Endometrial microvascular endothelial cells (primary cell): ENCODE results near the gene PLB1. TPM values are rescaled to one million over a fixed set of nuclear protein-coding genes. Genes with fewer than 3 reads are reported as not detected.

Source experiments
- in situ Hi-C: cut with HindIII; loops from 2 replicates; pipeline ENCODE4 v1.10.0; 2017; ENCODE audit warnings: low sequenced_read_pairs, low pct_unique_long_range_greater_than_20kb; ENCODE audit errors: inconsistent ontology term
- total RNA-seq: library from RNA; depleted of rRNA; stranded (reverse); fragments of >200 nt; gene quantifications from one replicate; pipeline ENCODE4 v1.2.3, GENCODE V29; 2015; ENCODE audit errors: inconsistent ontology term

PLB1 gene
- total RNA-seq, 1 donor from 2014 or later: 8.9 TPM

DNA sequence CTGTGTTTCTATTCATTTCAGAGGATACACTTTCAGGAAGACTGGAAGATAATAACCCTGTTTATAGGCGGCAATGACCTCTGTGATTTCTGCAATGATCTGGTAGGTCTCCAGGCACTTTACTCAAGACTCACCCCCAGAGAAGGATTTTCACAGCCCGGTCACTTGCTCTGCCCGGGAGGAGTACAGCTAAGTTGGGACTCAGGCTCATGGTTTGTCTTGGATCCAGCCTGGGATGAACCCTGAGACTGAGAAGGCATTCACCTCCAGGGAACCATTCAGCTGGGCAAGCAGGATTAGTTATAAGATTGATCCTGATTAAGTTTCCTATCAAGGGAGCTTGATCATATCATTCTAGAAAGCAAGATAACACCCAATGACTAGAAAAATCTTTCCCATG is 83.7 kb downstream of the PLB1 start:
- in situ Hi-C loops: no loop called here

DNA sequence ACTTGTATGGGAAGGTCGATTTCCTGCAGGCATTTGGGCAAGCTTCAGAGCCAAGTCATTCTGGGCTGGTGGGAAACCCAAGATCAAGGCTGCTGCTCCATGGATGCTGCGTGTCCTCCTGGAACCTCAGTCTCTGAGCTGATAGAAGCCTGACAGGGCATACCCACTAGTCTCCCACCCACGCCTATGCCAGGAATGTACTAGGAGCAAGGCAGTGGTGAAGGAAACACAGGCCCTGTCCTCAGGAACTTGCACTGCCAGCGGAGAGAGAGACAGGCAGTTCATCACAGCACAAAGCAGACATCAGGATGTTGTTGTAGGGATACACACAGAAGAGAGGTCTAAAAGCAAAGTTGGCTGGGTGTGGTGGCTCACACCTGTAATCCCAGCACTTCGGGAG is 84.2 kb downstream of the PLB1 start:
- in situ Hi-C loops: no loop called here

DNA sequence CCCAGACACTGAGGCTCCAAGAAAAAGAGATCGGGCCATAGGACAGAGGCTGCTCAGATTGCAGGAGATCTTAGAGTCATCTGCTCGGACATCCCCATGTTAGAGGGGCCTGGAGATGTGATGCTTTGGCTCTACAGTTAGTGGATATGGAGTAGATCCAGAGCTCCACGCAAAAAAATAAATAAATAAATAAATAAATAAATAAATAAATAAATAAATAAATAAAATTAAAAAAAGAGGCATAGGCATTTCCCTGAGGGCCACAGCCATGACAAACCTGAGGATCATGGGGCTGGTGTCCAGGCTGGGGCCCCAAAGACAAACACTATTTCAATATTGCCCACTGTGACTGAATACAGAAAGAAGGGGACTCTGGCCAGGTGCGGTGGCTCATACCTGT is 85.5 kb downstream of the PLB1 start:
- in situ Hi-C loops: no loop called here

DNA sequence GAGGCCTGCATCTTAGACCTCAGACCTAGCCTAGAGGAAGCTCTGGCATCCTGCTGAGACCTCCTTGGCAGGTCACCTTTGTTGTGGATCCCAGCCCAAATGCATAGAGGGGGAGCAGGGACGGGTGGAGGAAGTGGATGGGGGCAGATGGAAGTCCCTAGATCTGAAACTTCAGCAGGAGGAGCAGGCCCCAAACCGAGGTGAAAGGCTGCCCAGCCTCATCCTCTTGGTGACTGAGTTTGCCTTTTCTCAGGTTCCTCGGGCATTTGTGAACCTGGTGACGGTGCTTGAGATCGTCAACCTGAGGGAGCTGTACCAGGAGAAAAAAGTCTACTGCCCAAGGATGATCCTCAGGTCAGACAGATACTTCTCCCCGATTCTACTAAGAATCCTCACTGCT is 86.3 kb downstream of the PLB1 start:
- in situ Hi-C loops: no loop called here

DNA sequence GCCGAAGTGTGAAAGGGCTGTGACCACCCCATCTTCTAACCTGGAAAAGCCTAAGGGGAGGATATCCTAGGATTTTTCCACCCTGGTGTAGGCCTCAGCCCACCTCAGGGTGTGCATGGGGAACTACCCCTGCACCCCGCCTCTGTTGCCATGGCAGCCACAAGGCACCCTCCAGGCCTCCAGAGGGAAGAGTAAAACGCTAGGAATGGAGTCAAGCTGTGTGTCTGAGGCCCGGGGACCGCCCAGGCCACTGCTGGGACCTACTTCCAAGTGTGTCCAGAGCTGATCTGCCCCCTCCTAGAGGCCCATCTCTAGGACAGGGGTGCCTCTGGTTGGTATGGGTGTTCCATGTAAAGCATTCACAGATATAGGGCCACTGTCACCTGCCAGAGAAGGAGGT is 86.7 kb downstream of the PLB1 start:
- in situ Hi-C loops: no loop called here

DNA sequence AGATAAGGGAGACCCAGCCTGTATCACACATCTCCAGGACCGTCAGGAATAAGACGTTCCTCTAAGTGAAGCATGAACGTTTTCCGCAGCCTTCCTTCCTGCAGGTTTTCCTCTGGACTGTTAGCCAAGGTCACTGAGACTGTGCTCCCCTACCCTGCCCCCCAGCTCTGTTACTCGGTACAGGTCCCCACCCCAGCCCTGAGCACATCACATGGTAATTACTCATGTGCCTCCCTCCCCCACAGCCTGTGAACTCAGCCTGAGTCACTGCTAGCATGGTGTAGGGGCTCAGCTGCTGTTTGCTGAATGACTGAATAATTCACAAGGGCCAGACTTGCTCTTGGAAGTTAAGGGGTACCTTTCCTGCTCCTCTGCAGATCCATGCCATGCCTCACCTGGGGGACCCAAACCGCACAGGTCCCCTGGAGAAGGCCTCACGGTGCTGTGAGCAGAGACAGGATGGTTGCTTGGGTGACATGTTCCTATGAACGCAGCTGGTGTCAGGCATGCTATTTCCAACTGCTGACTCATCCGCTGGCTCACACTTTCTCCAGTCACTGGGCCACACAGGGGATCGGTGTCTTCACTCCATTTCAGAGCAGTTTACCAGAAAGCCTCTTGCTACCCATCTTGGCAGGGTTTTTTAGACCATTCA is 88.2 kb downstream of the PLB1 start:
- in situ Hi-C loops: no loop called here

DNA sequence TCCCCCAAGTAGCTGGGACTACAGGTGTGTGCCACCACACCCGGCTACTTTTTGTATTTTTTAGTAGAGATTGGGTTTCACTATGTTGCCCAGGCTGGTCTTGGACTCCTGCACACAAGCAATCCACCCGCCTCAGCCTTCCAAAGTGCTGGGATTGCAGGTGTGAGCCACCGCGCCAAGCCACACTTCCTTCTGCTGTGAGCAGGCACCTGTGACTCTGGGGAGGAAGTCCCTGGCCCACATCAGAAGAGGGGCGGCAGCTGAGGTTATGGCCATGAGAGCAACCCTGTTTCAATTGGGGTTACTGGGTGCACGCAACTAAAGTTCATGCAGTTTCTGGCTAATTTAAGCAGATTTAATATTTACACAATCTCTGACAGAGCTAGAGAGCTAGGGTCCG is 91.0 kb downstream of the PLB1 start:
- in situ Hi-C loops: no loop called here

DNA sequence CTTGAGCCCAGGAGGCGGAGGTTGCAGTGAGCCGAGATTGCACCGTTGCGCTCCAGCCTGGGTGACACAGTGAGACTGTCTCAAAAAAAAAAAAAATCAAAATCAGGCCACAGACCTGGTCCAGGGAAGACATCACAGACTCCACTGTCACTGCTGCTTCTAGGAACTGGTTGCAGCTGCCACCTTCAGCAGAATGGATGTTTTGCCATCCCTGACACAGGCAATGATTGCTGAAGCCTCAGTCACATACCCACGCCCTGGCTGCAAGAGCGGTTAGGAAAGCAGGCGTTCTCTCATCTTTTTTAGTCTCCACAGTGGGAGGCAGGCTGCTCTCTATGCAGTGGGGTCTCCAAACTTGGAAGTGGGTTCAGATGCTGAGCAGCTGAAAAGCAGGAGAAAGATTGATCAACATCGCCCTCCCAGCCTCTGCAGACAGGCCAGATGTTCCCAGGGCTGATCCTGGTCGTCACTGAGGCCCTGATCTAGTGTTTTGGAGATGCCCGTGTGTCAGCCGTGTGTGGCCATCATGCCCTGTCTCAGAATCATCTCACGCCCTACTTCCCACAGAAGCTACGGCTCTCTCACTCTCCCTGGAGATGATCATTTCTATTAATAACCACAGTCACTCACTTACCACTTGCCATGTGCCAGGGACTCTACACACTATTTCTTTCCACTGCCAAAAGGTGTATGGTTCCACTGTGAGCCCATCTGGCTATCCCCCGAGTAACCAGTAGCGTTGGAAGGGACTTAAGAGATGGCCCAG is 91.8 kb downstream of the PLB1 start:
- in situ Hi-C loops: no loop called here

DNA sequence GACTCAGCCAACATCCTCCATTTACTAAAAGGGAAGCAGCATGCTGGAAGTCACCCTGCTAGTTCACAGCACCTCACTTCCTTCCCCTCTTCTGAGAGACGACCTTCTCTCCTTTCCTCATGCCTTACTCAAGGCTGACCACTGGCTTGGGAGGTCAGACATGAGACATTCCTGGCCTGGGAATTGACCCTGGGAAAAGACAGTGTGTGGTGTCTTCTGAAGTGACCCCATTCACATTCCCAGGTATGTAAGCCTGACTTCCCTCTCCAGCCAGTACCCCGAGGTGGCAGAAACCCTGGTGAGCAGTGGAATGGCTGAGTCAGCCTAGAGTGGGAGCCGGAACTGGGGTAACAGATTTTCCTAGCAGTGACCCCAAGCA is 92.4 kb downstream of the PLB1 start:
- in situ Hi-C loops: no loop called here

DNA sequence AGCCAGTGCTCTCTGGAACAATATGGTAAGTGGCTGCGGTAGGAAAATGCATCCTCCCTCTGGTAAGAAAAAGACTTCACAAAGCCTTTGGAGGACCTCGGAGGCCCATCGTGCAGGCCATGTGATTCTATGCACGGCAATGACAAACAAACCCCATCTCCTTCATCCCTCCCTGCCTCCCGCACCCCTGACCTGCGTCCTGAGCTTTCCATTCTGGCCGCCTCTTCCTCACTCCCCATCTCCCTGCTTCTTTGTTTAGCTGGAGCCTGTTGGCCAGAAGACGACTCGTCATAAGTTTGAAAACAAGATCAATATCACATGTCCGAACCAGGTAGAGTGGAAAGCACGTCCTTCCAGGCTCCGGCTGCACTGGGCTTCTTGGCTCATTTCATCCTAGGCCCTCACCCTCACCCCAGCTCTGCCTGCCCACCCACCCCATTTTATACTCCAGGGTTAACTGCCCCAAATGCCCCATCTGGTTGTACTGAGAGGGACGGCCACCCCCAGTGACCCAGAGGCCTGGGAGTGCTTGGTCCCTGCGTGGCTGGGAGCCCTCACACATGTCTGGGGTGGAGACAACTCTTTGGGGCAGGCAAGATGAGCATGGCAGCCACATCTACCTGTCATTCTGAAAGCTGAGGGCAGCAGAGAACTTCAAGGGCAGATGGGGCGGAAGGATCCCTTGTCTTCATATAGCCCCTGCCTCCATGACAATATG is 94.0 kb downstream of the PLB1 start:
- in situ Hi-C loops: no loop called here

DNA sequence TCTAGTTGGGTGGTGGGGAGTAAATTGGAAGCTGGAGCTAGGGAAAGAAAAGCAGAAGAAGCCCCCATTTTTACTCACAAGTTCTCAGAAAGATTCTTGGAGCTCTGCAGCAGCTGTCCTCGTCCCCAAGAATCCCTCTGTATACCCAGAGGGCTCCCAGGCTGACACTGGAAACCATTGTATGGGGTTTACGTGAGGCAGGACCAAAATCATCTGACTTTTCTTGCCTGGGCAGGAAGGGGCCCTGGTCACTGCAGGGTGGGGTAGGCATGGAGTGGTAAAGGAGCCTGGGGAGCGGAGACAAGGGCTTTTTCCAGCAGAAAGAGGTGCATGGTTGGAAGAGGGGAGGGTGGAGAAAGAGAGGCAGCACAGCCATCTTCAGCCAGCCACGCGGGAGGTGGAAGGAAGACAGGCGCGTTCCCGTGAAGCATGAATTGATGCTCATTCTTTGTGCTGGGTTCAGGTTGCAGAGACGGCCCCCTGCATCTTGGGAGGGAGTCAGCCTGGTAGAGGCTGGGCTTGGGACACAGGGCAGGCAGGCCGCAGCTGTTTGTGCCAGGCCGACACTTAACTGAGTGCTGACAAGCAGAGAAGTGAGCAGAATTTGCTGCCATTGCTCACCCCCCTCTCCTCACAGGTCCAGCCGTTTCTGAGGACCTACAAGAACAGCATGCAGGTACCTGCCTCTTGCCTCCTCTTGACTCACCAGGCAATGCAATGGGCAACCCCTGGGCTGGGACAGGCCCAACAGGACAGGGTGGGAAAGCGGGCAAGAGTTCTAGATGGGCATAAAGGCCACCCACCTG is 94.8 kb downstream of the PLB1 start:
- in situ Hi-C loops: no loop called here

DNA sequence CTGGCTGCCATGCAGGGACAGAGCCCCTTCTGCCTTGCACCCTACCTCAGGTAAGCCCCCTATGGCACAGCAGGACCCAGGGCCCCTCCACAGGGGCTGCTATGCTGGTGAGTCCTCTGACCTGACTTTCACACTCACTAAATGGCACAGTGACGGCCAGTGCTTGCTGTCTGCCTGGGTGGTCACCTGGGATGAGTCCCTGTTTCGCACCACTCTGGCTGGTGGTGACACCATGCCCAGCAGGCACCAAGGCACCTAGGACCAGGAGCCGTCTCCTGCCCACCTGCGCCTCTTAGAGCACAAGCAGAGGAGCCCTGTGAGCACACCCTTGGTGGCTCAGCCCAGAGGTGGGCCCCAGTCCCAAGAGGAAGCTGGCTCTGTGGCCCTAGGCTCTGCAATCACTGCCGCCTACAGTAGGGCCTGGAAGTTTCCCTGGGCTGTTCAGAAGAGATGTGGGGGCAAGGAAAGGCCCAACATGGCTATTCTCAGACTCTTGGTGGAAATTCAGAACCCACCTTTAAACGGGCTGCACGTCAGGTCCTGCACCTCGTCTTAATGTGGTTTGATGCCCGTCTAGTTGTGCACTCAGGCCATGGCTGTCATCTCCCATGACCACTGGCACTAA is 96.0 kb downstream of the PLB1 start:
- in situ Hi-C loops: no loop called here

DNA sequence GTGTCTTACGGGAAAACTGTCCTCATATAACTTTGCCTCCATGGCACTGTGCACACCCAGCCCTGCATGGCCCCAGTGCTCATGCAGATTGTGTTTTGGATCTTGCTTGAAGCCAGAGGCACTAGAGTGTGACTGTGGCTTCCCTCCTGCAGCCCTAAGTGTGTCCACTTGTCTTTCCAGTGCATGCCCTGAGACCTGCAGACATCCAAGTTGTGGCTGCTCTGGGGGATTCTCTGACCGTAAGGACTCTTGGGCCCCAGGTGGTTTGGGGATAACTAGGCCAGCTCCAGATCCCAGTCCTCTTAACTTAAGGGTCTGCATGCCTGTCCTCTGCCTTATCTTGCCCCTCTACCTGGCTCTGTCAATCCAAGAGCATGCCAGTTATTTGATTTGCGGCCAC is 96.6 kb downstream of the PLB1 start:
- in situ Hi-C loops: no loop called here

DNA sequence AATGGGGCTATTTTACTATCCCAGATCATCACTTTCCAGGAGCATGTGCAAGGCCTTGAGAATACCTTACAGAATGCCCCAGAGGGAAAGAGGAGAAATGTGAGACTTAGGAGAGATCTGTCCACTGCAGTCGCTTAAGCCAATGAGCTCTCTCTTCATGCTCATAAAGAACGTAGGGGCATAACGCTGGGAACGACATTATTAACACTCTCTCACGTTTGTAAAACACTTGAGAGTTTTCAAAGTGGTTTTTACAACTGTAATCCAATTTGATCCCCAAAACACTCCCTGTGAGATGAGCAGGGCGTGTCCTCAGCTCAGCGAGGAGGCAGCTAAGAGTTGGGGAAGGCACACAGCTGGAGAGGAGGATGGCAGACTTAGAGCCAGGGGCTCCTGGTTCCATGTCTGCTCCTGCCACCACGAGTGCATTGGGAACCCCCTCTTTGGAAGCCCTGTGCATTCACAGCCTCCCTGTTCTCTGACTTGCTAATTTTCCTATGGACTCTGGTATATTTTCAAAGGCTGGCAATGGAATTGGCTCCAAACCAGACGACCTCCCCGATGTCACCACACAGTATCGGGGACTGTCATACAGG is 97.4 kb downstream of the PLB1 start:
- in situ Hi-C loops: no loop called here

DNA sequence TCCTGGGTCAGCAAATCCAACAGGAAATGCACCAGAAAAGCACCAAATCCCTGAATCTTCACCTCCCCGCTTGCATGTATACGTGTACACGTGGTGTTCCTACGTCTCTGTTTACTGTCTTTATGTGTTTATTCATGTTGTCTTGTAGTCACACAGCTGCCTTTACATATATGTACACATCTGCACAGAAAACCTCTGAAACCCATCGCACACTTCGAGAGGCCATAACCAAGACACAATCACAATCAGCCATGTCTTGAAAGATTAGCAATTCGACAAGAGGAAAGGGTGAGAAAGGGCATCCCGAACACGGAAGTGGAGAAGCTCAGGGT is 98.1 kb downstream of the PLB1 start:
- in situ Hi-C loops: no loop called here

DNA sequence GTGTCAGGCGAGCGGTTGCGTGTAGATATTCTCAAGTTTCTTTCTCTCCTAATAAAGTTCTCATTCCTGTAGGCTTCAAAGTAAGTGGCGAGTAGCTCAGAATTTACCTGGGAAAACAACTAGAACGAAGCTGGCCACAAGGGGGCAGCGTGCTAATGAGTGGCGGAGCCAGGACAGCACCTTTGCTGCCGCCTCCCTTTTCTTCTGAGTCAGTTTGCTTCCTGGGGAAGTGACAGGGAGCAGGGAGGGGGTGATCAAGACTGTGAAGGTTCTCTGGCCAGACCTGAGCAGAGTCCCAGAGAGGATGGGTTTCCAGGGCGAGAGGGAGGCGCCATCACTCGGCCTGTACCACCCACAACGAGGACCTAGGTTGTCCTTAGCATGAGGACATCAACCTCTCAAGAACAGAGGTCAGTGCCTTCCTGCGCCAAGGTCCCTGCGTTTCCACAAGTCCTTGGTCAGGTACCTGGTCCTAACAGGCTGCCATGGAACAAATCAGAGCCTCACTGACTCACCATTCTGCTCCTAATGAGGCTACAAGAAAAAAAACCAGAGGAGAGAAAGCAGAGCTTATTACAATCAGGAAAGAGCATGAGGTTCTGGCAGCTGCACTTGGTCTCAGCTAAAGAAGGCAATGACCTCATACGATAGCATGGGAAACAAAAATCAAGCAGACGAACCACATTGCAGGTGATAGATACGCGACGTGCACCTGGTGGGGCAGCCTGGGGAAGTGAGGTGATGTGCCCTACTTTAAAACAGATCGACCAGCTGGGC is 98.7 kb downstream of the PLB1 start:
- in situ Hi-C loops: no loop called here

DNA sequence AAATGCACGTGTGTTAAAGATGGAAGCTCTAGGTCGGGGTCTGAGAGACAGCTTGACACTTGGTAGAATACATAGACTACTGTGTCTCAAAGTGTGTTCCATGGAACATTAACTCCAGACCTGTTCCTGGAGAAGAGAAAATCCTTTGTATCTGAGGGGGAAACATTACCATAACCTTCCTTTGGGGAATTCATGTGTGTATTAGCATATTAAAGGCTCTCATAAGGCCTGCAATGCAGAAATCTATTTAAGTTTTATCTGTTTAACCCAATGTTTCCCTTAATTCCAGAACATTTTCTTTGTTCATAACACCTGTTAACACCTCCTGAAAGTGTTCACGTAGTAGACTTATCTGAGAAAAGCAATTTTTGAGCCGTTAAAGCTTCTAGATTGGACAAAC is 99.5 kb downstream of the PLB1 start:
- in situ Hi-C loops: no loop called here

DNA sequence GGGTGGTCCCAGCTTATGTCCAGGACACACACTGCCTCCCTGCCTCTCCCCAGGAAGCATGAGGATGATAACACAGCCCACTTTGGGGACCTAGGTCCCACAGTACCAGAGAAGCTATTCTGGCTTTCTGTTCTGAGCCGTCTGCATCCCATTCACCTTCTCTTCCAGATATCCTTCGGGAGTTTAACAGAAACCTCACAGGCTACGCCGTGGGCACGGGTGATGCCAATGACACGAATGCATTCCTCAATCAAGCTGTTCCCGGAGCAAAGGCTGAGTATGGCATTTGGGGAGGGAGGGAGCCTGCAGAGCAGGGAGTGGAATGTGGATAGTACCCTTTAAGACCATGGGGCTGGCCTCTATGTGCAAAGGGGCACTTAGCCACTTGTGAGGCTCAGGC is 102.6 kb downstream of the PLB1 start:
- in situ Hi-C loops: no loop called here
